Sigmoid colon (tissue), 4 donors: Measurements from ENCODE around the gene APPBP2.

ENCODE experiments used
- CTCF ChIP-seq, 4 experiments: fragments of 450-650 bp in 3 of 4; fragments of 200-600 bp in 1 of 4; IDR thresholded peaks; one replicate each; pipeline ENCODE4 v1.5.1; 2016 to 2019; ENCODE audit warnings: antibody characterized with exemption in 4 of 4, mild to moderate bottlenecking in 3 of 4, moderate library complexity in 2 of 4
- POLR2A ChIP-seq, 2 donors: fragments of 450-650 bp; IDR thresholded peaks; one replicate each; pipeline ENCODE4 v1.6.1; 2016; ENCODE audit warnings: antibody characterized with exemption in 2 of 2, mild to moderate bottlenecking in 2 of 2, moderate library complexity in 2 of 2
- POLR2AphosphoS5 ChIP-seq, 4 donors: sonication (generic); formaldehyde crosslinking; IDR thresholded peaks; one replicate each; pipeline ENCODE4 v1.6.1; 2017; ENCODE audit warnings: antibody characterized with exemption in 4 of 4

GRCh38 chr17:60545465-60546191 lies 19.6 kb upstream of the APPBP2 start:
- TF ChIP-seq CTCF (IDR thresholded peaks at IDR 0.05), result no peak
- no peak for TF ChIP-seq POLR2A (IDR thresholded peaks at IDR 0.05)
- no peak for TF ChIP-seq POLR2AphosphoS5 (IDR thresholded peaks at IDR 0.05)
